Measurements from ENCODE around the gene FBXL20. TPM values are rescaled to one million over a fixed set of nuclear protein-coding genes. Genes with fewer than 3 reads are reported as not detected.

FBXL20 gene
- total and polyA plus RNA-seq, 9 of the 15 experiments (the other 6 are each of a cell fraction or from before 2014, with no cell fraction given) = 1.8 to 15.1 (median 5.6) TPM

DNA sequence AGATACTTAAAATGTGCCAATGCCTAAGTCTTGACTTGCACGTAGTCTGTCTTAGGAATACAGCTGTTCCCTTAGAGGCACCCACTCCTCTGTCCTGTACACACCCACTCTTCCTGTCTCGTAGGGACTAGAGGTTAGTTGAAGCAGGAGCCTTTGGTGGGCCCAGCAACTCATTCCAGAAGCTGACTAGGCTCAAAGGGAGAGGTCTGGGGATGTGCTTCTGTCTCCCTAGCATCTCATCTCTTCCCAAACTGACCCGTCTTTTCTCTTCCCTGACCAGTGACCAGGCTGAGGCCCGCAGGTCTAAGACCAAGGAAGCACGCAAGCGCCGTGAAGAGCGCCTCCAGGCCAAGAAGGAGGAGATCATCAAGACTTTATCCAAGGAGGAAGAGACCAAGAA, 197.2 kb downstream of the FBXL20 start:
- WGBS (ENCODE audit: insufficient coverage, low coverage, missing lambda C conversion rate) = 88% methylated on average over 8 of the region's 8 CpGs
- no TSS peak for BruUV-seq (replicated peaks)

More for the DNA sequence above, 197.2 kb downstream of the FBXL20 start:
- intact Hi-C loops (cut with micrococcal nuclease) (no loop called here), in situ Hi-C loops (cut with MboI) (no loop called here)
- Histone ChIP-seq H3K36me3 (ENCODE audit: control insufficient read depth, insufficient read depth, low read length) (peaks cover 46% of the 10 kb centered on the region), H3K9ac (ENCODE audit: insufficient read depth in 1 of 2, low read depth in 2 of 2, low read length in 2 of 2) (no peak overlapping the region), H2AFZ (ENCODE audit: low read depth, low read length) (no peak overlapping the region), H3K79me2 (ENCODE audit: control insufficient read depth, insufficient read depth, low read length) (peaks cover 30% of the 10 kb centered on the region), H4K20me1 (replicated peaks; ENCODE audit: control insufficient read depth, insufficient read depth, low read length) (peaks cover 12% of the 10 kb centered on the region), H3K9me3 (replicated peaks; ENCODE audit: control insufficient read depth, insufficient read depth, low read depth, low read length) (no peaks in the 10 kb centered on the region), H3K9me1 (ENCODE audit: control insufficient read depth, insufficient read depth, low read length) (no peaks in the 10 kb centered on the region), H3K27me3 (ENCODE audit: control insufficient read depth in 2 of 2, insufficient read depth in 2 of 2, low read length in 2 of 2) (no peaks in the 10 kb centered on the region), H3K27ac (ENCODE audit: extremely low read depth, low read depth, low read length) (no peak overlapping the region), H3K4me1 (replicated peaks in 1 of 2; ENCODE audit: control insufficient read depth in 2 of 2, insufficient read depth in 2 of 2, low read length in 2 of 2) (peaks cover 13 to 23% of the 10 kb centered on the region in 2 experiments; a peak in 4 of 5 replicates), H3K4me3 (no peak overlapping the region), H3K4me2 (ENCODE audit: insufficient read depth, low read length) (no peak overlapping the region)
- DNase-seq (ENCODE audit: extremely low read depth in 1 of 4, low spot score in 3 of 4) (no peak), FAIRE-seq (no peak), ATAC-seq (no peak)
- POLR2A ChIA-PET = interaction anchor here (0.6 to 1.7 kb wide), 3 partner anchors 8 to 332 kb away, joined by 3 to 4 read pairs (median 4); no protein-coding TSS in a partner anchor
- CTCF ChIA-PET (ENCODE audit: low intra/inter-chr PET ratio) = no interaction called here
- no peak for TF ChIP-seq SAFB (IDR thresholded peaks at IDR 0.05; ENCODE audit: borderline replicate concordance, low read depth, low read length)

Other genes starting within 250 kb of the FBXL20 start
Only the 7 nearest of the 10 such genes appear.
- 2.2 and 3.7 TPM in 2 replicates for gene CACNB1, start 204.0 kb downstream of the FBXL20 start, total RNA-seq (2014; rRNA removed)
- 2.6 and 3.6 TPM in 2 replicates for gene CACNB1, start 204.0 kb downstream of the FBXL20 start, total RNA-seq (2014; rRNA removed; fragmentation: Illumina TruSeq; extraction: Trizol)
- 1.7 and 2.0 TPM in 2 replicates for gene CACNB1, start 204.0 kb downstream of the FBXL20 start, total RNA-seq (2015; rRNA removed; fragmentation: Illumina TruSeq; extraction: Trizol)
- gene CACNB1, start 204.0 kb downstream of the FBXL20 start, total RNA-seq (2021) = 6.7 and 7.4 TPM in 2 replicates
- gene CACNB1, start 204.0 kb downstream of the FBXL20 start, polyA plus RNA-seq (2011; rRNA removed) = 3.0 and 3.2 TPM in 2 replicates
- 3.0 and 3.6 TPM in 2 replicates for gene CACNB1, start 204.0 kb downstream of the FBXL20 start, polyA plus RNA-seq (2014; fragmentation: Illumina TruSeq; extraction: Trizol)
- gene CACNB1, start 204.0 kb downstream of the FBXL20 start, polyA plus RNA-seq (2014; fragmentation: Nextera tagmentation; extraction: Ambion mirVana) = under 1 TPM; 0.08 to 0.18 TPM
- gene CACNB1, start 204.0 kb downstream of the FBXL20 start, polyA plus RNA-seq (2014; rRNA removed) = 3.7 and 4.6 TPM in 2 replicates
- gene RPL19, start 201.3 kb downstream of the FBXL20 start, total RNA-seq (2014; rRNA removed) = 3,823 and 4,254 TPM in 2 replicates
- 2,411 and 3,109 TPM in 2 replicates for gene RPL19, start 201.3 kb downstream of the FBXL20 start, total RNA-seq (2014; rRNA removed; fragmentation: Illumina TruSeq; extraction: Trizol)
- gene RPL19, start 201.3 kb downstream of the FBXL20 start, total RNA-seq (2015; rRNA removed; fragmentation: Illumina TruSeq; extraction: Trizol) = 3,681 and 3,727 TPM in 2 replicates
- 2,367 and 2,508 TPM in 2 replicates for gene RPL19, start 201.3 kb downstream of the FBXL20 start, total RNA-seq (2021)
- 1,550 and 2,263 TPM in 2 replicates for gene RPL19, start 201.3 kb downstream of the FBXL20 start, polyA plus RNA-seq (2011; rRNA removed)
- 4,063 and 4,614 TPM in 2 replicates for gene RPL19, start 201.3 kb downstream of the FBXL20 start, polyA plus RNA-seq (2014; fragmentation: Illumina TruSeq; extraction: Trizol)
- 1,000 to 10,000 TPM; 3,604 to 4,229 TPM for gene RPL19, start 201.3 kb downstream of the FBXL20 start, polyA plus RNA-seq (2014; fragmentation: Nextera tagmentation; extraction: Ambion mirVana)
- gene RPL19, start 201.3 kb downstream of the FBXL20 start, polyA plus RNA-seq (2014; rRNA removed) = 3,808 and 3,851 TPM in 2 replicates
- gene STAC2, start 175.7 kb downstream of the FBXL20 start, total RNA-seq (2014; rRNA removed) = not detected in 2 replicates
- gene STAC2, start 175.7 kb downstream of the FBXL20 start, total RNA-seq (2014; rRNA removed; fragmentation: Illumina TruSeq; extraction: Trizol) = not detected in 2 replicates
- not detected in 2 replicates for gene STAC2, start 175.7 kb downstream of the FBXL20 start, total RNA-seq (2015; rRNA removed; fragmentation: Illumina TruSeq; extraction: Trizol)
- gene STAC2, start 175.7 kb downstream of the FBXL20 start, total RNA-seq (2021) = not detected in 2 replicates
- gene STAC2, start 175.7 kb downstream of the FBXL20 start, polyA plus RNA-seq (2011; rRNA removed) = not detected in 2 replicates
- gene STAC2, start 175.7 kb downstream of the FBXL20 start, polyA plus RNA-seq (2014; fragmentation: Illumina TruSeq; extraction: Trizol) = not detected in 2 replicates
- gene STAC2, start 175.7 kb downstream of the FBXL20 start, polyA plus RNA-seq (2014; fragmentation: Nextera tagmentation; extraction: Ambion mirVana) = not detected
- gene STAC2, start 175.7 kb downstream of the FBXL20 start, polyA plus RNA-seq (2014; rRNA removed) = not detected in 2 replicates
- 28.8 and 29.0 TPM in 2 replicates for gene MED1, start 49.6 kb upstream of the FBXL20 start, total RNA-seq (2014; rRNA removed)
- gene MED1, start 49.6 kb upstream of the FBXL20 start, total RNA-seq (2014; rRNA removed; fragmentation: Illumina TruSeq; extraction: Trizol) = 46.7 and 52.0 TPM in 2 replicates
- gene MED1, start 49.6 kb upstream of the FBXL20 start, total RNA-seq (2015; rRNA removed; fragmentation: Illumina TruSeq; extraction: Trizol) = 46.1 and 48.1 TPM in 2 replicates
- 46.5 and 51.2 TPM in 2 replicates for gene MED1, start 49.6 kb upstream of the FBXL20 start, total RNA-seq (2021)
- 35.7 and 55.2 TPM in 2 replicates for gene MED1, start 49.6 kb upstream of the FBXL20 start, polyA plus RNA-seq (2011; rRNA removed)
- gene MED1, start 49.6 kb upstream of the FBXL20 start, polyA plus RNA-seq (2014; fragmentation: Illumina TruSeq; extraction: Trizol) = 54.6 and 59.8 TPM in 2 replicates
- gene MED1, start 49.6 kb upstream of the FBXL20 start, polyA plus RNA-seq (2014; fragmentation: Nextera tagmentation; extraction: Ambion mirVana) = 10 to 100 TPM; 14.0 to 14.1 TPM
- 32.0 and 38.8 TPM in 2 replicates for gene MED1, start 49.6 kb upstream of the FBXL20 start, polyA plus RNA-seq (2014; rRNA removed)
- 35.1 and 45.6 TPM in 2 replicates for gene CDK12, start 59.9 kb upstream of the FBXL20 start, total RNA-seq (2014; rRNA removed)
- 38.1 and 39.0 TPM in 2 replicates for gene CDK12, start 59.9 kb upstream of the FBXL20 start, total RNA-seq (2014; rRNA removed; fragmentation: Illumina TruSeq; extraction: Trizol)
- gene CDK12, start 59.9 kb upstream of the FBXL20 start, total RNA-seq (2015; rRNA removed; fragmentation: Illumina TruSeq; extraction: Trizol) = 48.7 and 51.5 TPM in 2 replicates
- gene CDK12, start 59.9 kb upstream of the FBXL20 start, total RNA-seq (2021) = 63.7 and 65.6 TPM in 2 replicates
- gene CDK12, start 59.9 kb upstream of the FBXL20 start, polyA plus RNA-seq (2011; rRNA removed) = 23.5 and 36.8 TPM in 2 replicates
- gene CDK12, start 59.9 kb upstream of the FBXL20 start, polyA plus RNA-seq (2014; fragmentation: Illumina TruSeq; extraction: Trizol) = 49.2 and 52.2 TPM in 2 replicates
- 1 to 10 TPM; 3.4 to 3.7 TPM for gene CDK12, start 59.9 kb upstream of the FBXL20 start, polyA plus RNA-seq (2014; fragmentation: Nextera tagmentation; extraction: Ambion mirVana)
- gene CDK12, start 59.9 kb upstream of the FBXL20 start, polyA plus RNA-seq (2014; rRNA removed) = 29.1 and 33.1 TPM in 2 replicates
- not detected in 2 replicates for gene NEUROD2, start 206.3 kb upstream of the FBXL20 start, total RNA-seq (2014; rRNA removed)
- not detected in 2 replicates for gene NEUROD2, start 206.3 kb upstream of the FBXL20 start, total RNA-seq (2014; rRNA removed; fragmentation: Illumina TruSeq; extraction: Trizol)
- gene NEUROD2, start 206.3 kb upstream of the FBXL20 start, total RNA-seq (2015; rRNA removed; fragmentation: Illumina TruSeq; extraction: Trizol) = not detected in 2 replicates
- not detected in 2 replicates for gene NEUROD2, start 206.3 kb upstream of the FBXL20 start, total RNA-seq (2021)
- gene NEUROD2, start 206.3 kb upstream of the FBXL20 start, polyA plus RNA-seq (2011; rRNA removed) = not detected in 2 replicates
- gene NEUROD2, start 206.3 kb upstream of the FBXL20 start, polyA plus RNA-seq (2014; fragmentation: Illumina TruSeq; extraction: Trizol) = not detected in 2 replicates
- not detected for gene NEUROD2, start 206.3 kb upstream of the FBXL20 start, polyA plus RNA-seq (2014; fragmentation: Nextera tagmentation; extraction: Ambion mirVana)
- gene NEUROD2, start 206.3 kb upstream of the FBXL20 start, polyA plus RNA-seq (2014; rRNA removed) = not detected in 2 replicates
- gene PPP1R1B, start 225.3 kb upstream of the FBXL20 start, total RNA-seq (2014; rRNA removed) = not detected in 2 replicates
- gene PPP1R1B, start 225.3 kb upstream of the FBXL20 start, total RNA-seq (2014; rRNA removed; fragmentation: Illumina TruSeq; extraction: Trizol) = 0.07 TPM in 1 of 2 replicates, not detected in the other
- gene PPP1R1B, start 225.3 kb upstream of the FBXL20 start, total RNA-seq (2015; rRNA removed; fragmentation: Illumina TruSeq; extraction: Trizol) = not detected in 2 replicates
- 0.18 TPM in 1 of 2 replicates, not detected in the other for gene PPP1R1B, start 225.3 kb upstream of the FBXL20 start, total RNA-seq (2021)
- 0.10 TPM in 1 of 2 replicates, not detected in the other for gene PPP1R1B, start 225.3 kb upstream of the FBXL20 start, polyA plus RNA-seq (2011; rRNA removed)
- gene PPP1R1B, start 225.3 kb upstream of the FBXL20 start, polyA plus RNA-seq (2014; fragmentation: Illumina TruSeq; extraction: Trizol) = 0.10 TPM in 1 of 2 replicates, not detected in the other
- under 1 TPM in 1 of 2 experiments, not detected in 1; 0.07 TPM for gene PPP1R1B, start 225.3 kb upstream of the FBXL20 start, polyA plus RNA-seq (2014; fragmentation: Nextera tagmentation; extraction: Ambion mirVana)
- gene PPP1R1B, start 225.3 kb upstream of the FBXL20 start, polyA plus RNA-seq (2014; rRNA removed) = not detected in 2 replicates